Measurements from ENCODE around the gene ARHGAP6. TPM values are rescaled to one million over a fixed set of nuclear protein-coding genes. Genes with fewer than 3 reads are reported as not detected.

ARHGAP6 gene
- total RNA-seq, 6 experiments from 2014 or later = 0.51 to 1.0 (median 0.69) TPM

DNA sequence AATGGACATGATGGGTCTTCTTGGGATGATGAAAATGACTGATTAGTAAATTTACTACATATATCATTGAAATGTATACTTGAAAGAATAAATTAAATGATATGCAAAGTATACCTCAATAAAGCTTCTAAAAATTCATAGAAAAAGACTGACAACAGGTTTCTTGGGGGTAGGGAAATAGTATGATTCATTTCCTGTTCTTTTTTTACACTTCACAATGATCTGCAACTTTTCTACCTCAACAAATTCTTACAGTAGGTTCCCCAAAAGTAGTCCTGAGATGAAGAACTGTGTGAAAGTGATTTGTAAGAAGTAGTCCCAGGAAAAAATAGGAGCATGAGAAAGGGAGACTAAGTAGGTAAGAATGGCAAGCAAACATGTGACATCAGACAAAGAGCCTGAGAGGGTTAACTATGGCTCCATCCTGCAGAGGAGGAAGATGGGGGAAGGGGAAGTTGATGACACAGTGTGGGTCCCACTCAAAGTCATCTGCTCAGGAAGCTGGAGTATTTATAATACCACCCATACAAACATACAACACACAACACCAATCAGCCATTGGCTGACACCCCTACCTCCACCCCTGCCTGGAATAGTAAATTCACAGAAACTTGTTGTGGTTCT is 73.9 kb downstream of the ARHGAP6 start:
- no peak for DNase-seq
- TF ChIP-seq, protein P1, sequence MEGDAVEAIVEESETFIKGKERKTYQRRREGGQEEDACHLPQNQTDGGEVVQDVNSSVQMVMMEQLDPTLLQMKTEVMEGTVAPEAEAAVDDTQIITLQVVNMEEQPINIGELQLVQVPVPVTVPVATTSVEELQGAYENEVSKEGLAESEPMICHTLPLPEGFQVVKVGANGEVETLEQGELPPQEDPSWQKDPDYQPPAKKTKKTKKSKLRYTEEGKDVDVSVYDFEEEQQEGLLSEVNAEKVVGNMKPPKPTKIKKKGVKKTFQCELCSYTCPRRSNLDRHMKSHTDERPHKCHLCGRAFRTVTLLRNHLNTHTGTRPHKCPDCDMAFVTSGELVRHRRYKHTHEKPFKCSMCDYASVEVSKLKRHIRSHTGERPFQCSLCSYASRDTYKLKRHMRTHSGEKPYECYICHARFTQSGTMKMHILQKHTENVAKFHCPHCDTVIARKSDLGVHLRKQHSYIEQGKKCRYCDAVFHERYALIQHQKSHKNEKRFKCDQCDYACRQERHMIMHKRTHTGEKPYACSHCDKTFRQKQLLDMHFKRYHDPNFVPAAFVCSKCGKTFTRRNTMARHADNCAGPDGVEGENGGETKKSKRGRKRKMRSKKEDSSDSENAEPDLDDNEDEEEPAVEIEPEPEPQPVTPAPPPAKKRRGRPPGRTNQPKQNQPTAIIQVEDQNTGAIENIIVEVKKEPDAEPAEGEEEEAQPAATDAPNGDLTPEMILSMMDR (IDR thresholded peaks at IDR 0.05) = no peak
- Mint-ChIP-seq H3K36me3 (ENCODE audit: low read depth) (no peaks in the 10 kb centered on the region), H3K27ac (no peak overlapping the region), H3K27me3 (ENCODE audit: insufficient read depth) (no peaks in the 10 kb centered on the region; the same call in 1 of the 2 replicates), H3K4me3 (no peak overlapping the region), H3K4me1 (ENCODE audit: low read depth) (peaks cover 6% of the 10 kb centered on the region), H3K9me3 (no peaks in the 10 kb centered on the region)

DNA sequence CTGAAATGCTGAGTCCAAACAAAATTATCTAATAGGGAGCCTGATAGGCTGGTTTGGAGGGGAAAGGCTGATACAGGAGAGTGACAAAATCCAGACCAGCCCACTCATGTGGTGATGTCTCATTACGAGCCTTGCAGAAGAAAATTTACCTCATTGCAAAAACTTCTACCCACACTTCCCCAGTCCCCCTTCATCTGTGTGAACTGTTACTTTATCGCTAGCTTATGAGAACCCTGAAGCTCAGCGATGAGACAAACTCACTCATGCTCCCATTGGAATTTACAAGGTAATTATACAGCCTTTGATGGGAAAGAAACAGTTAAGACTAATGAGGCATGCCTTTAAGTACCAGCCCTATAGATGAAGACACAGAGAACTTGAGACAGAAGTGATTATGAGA is 76.1 kb downstream of the ARHGAP6 start:
- H3K9me3 Mint-ChIP-seq = no peaks in the 10 kb centered on the region
- H3K27ac Mint-ChIP-seq = no peak overlapping the region
- TF ChIP-seq, protein P1 (IDR thresholded peaks at IDR 0.05) = no peak
- H3K36me3 Mint-ChIP-seq (ENCODE audit: low read depth) = no peaks in the 10 kb centered on the region
- H3K4me1 Mint-ChIP-seq (ENCODE audit: low read depth) = peaks cover 6% of the 10 kb centered on the region
- DNase-seq = no peak
- H3K27me3 Mint-ChIP-seq (ENCODE audit: insufficient read depth) = peaks cover 2% of the 10 kb centered on the region
- H3K4me3 Mint-ChIP-seq = no peak overlapping the region

DNA sequence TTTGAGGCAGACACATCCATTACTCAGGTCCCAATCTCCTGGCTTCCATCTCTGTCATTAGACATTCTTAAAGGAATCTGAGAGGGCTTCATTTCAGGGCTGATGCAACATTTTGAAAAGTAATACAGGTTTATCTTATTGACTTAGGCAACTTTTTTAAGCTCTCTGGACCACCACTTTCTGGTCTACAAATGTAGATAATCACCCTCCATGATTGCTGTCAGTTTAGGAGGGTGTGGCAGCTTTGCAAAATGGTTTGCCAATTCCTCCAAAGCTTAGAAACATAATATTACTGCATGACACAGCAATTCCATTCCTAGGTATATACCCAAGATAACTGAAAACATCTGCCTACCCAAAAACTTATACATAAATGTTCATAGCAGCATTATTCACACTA is 77.6 kb downstream of the ARHGAP6 start:
- Mint-ChIP-seq H3K4me1 (ENCODE audit: low read depth) (peaks cover 6% of the 10 kb centered on the region), H3K36me3 (ENCODE audit: low read depth) (no peaks in the 10 kb centered on the region), H3K9me3 (no peaks in the 10 kb centered on the region), H3K27ac (no peak overlapping the region), H3K27me3 (ENCODE audit: insufficient read depth) (peaks cover 2% of the 10 kb centered on the region), H3K4me3 (no peak overlapping the region)
- no peak for DNase-seq
- TF ChIP-seq, protein P1 (IDR thresholded peaks at IDR 0.05) = no peak

DNA sequence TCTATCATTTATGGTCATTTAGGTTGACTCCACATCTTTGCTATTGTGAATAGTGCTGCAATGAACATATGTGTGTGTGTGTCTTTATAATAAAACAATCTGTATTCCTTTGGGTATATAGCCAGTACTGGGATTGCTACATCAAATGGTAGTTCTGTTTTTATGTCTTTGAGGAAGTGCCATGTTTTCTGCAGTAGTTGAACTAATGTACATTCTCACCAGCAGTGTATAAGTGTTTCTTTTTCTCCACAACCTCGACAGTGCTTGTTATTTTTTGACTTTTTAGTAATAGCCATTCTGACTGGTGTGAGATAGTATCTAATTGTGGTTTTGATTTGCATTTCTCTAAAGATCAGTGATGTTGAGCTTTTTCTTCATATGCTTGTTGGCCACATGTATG is 80.5 kb downstream of the ARHGAP6 start:
- no peaks in the 10 kb centered on the region for H3K4me1 Mint-ChIP-seq (ENCODE audit: low read depth)
- TF ChIP-seq, protein P1 (IDR thresholded peaks at IDR 0.05) = no peak
- no peak overlapping the region for H3K4me3 Mint-ChIP-seq
- peaks cover 2% of the 10 kb centered on the region for H3K27me3 Mint-ChIP-seq (ENCODE audit: insufficient read depth)
- H3K27ac Mint-ChIP-seq = no peak overlapping the region
- no peaks in the 10 kb centered on the region for H3K9me3 Mint-ChIP-seq
- DNase-seq = no peak
- no peaks in the 10 kb centered on the region for H3K36me3 Mint-ChIP-seq (ENCODE audit: low read depth)

DNA sequence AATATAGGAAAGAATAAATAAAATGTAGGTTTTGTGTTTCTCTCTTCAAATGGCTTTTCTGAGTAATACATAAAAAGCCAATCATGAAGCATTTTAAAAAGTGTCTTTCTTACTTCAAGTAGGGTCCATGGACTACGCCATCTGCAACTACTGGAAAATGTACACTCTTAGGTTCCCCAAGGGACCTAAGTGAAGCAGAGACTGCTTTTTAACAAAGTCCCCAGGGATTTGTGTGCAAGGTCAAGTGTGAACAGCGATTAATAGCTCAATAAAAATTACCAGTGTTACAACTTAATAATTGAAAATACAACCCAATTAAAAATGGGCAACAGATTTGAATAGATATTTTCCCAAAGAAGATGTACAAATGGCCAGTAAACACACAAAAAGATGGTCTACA is 84.9 kb downstream of the ARHGAP6 start:
- Mint-ChIP-seq H3K9me3 (no peaks in the 10 kb centered on the region), H3K4me3 (no peak overlapping the region), H3K27me3 (ENCODE audit: insufficient read depth) (peaks cover 5% of the 10 kb centered on the region; the same call in 1 of the 2 replicates), H3K36me3 (ENCODE audit: low read depth) (no peaks in the 10 kb centered on the region), H3K27ac (no peak overlapping the region), H3K4me1 (ENCODE audit: low read depth) (no peaks in the 10 kb centered on the region)
- TF ChIP-seq, protein P1 (IDR thresholded peaks at IDR 0.05) = no peak
- no peak for DNase-seq

All from HFFc6 (cell line).